ENCODE measurements around the gene PIEZO1. TPM values are rescaled to one million over a fixed set of nuclear protein-coding genes. Genes with fewer than 3 reads are reported as not detected.
A peak's percentile ranks its signal among the peaks of the same experiment; 100 is the strongest.

The PIEZO1 gene
- total RNA-seq, 1 donor from 2014 or later: 240 TPM

DNA sequence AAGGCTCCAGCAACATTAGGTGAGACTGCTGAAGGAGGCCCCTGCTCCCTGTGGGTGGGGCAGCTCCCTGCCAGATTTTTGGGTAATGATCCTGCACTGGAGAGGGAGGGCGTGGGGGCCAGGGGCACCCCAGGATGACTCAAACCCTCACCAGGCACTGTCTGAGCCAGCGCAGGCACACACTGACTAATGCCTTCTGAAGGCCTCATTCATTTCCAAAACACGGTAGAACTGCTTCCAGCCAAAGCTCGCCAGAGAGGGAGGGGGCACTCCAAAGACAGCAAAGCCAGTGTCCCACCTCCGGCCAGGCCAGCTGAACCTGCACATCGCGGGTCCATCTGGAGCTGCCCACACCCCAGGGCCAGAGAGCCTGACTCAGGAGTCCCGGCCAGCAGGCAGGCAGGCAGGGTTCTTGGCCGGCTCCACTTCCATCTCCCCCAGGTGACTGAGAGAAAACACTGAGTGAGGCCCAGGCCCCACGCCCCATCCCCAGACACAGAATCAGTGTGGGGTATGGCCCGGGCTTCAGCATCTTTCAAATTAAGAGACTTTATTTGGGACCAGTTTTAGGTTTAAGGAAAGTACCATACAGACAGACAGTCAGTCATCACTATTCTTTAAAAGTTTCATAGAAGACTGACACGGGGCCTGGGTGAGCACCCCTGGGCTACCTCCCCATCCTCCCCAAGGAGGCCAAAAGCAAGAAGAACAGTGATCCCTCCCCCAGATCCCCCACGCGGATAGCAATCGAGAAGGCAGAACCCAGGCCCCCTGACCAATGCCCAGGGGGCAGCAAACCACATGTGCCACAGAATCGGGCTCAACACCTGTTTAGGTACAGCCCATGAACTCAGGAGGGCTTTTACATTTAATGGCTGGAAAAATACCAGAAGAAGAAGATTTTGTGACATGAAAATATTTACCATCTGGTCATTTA is 2.3 kb downstream of the PIEZO1 start:
- no peaks in the 10 kb centered on the region for H3K9me3 Mint-ChIP-seq
- peaks cover 40% of the 10 kb centered on the region for H3K4me1 Mint-ChIP-seq (ENCODE audit: low read depth)
- no peak for DNase-seq (ENCODE audit: low spot score)
- H3K36me3 Mint-ChIP-seq (ENCODE audit: low read depth): peaks cover 9% of the 10 kb centered on the region
- H3K27me3 Mint-ChIP-seq (ENCODE audit: low read depth): no peaks in the 10 kb centered on the region
- H3K4me3 Mint-ChIP-seq (ENCODE audit: low read depth): peak overlapping the region; percentile 86
- intact Hi-C loops (cut with micrococcal nuclease): loop anchor here (1.0 to 10.0 kb wide), 5 partner anchors 8 to 712 kb away; partner anchors contain the start of genes ANKRD11, ZC3H18 and ZFPM1
- peak overlapping the region; percentile 87 for H3K27ac Mint-ChIP-seq

DNA sequence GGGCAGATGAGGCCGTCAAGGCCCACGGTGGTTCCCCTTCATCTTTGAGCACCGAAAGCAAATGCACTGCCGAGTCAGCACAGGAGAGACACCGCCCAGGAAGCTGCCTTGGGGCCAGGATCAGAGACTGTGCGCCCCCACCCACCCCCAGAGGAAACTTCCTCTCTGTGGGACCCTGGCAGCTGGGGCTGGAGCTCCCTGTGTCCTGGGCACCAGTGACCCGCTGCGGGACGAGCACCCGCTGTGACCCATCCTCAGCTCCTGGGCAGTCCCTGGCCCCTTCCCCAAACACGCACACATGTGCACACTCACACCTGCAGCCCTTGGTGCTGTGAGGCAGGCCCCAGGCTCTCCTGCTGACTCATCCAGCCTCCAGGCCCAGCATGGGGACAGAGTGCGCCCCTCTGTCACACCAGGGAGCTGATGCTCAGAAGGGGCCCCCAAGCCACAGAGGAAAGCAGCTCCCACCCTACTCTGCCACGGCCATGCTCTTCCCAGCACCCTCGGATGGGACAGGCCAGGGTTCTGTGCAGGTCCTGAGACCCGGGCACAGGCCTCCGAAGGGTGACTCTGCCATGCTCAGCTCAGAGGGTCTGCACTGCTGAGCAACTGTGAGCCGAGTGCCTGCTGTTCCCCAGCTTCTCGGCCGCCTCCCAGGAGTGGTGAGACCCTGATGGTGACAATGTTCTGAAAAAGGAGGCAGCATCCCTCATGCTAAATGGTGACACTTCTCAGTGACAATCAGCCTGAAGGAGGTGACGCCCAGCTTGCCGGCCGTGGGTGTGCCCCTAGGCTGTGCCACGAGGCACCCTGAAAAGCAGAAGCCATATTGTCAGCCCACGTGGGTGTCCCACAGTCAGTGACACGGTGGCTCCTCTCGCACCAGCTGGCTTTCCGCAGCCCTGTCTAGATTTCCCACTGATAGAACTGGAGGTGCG is 3.6 kb downstream of the PIEZO1 start:
- no peaks in the 10 kb centered on the region for H3K27me3 Mint-ChIP-seq (ENCODE audit: low read depth)
- H3K27ac Mint-ChIP-seq: peak overlapping the region; percentile 87

DNA sequence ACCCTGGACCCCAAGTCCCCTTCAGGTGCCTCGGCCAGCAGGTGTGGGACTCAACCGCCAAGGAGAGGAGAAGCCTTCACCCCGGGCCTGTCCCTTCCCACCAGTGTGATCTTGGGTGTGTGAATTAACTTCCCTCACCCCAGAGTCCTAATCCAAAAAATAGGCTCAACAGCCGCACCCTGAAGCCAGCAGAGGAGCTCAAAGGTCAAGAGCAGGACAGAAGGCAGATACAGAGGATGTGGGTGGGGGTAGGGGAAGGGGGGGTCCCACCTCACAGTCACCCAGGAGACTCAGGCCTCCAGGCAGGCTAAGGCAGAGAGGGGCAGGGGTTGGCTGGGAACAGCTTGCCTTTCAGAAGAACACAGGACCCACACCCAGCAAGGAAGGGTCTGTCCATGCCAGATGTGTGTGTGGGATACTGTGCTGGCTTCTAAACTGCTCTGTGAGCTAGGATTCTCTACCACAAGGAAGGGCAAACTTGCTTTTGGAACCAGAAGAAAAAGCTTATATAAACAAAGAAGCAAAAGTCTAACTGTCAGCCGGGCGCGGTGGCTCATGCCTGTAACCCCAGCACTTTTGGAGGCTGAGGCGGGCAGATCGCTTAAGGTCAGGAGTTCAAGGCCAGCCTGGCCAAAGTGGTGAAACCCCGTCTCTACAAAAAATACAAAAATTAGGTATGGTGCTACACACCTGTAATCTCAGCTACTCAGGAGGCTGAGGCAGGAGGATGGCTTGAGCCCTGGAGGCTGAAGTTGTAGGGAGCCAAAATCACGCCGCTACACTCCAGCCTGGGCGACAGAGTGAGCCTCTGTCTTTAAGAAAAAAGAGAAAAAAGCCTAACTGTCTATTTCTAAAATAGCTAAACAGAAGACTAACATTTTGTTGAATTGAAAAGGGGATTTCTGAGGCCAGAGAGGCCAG is 4.6 kb downstream of the PIEZO1 start:
- peaks cover 9% of the 10 kb centered on the region for H3K36me3 Mint-ChIP-seq (ENCODE audit: low read depth)
- intact Hi-C loops (cut with micrococcal nuclease): loop anchor here (1.0 to 10.0 kb wide), 5 partner anchors 32 to 714 kb away; partner anchors contain the start of genes ANKRD11, CTU2, RNF166 and ZC3H18
- H3K9me3 Mint-ChIP-seq: no peaks in the 10 kb centered on the region
- peak overlapping the region; percentile 87 for H3K27ac Mint-ChIP-seq
- peaks cover 40% of the 10 kb centered on the region for H3K4me1 Mint-ChIP-seq (ENCODE audit: low read depth)
- no peaks in the 10 kb centered on the region for H3K27me3 Mint-ChIP-seq (ENCODE audit: low read depth)
- DNase-seq (ENCODE audit: low spot score): no peak
- peak overlapping the region; percentile 86 for H3K4me3 Mint-ChIP-seq (ENCODE audit: low read depth)

More for the DNA sequence above, 3.6 kb downstream of the PIEZO1 start:
- Mint-ChIP-seq H3K4me3 (ENCODE audit: low read depth) (peak overlapping the region; percentile 86), H3K9me3 (no peaks in the 10 kb centered on the region), H3K4me1 (ENCODE audit: low read depth) (peaks cover 40% of the 10 kb centered on the region), H3K36me3 (ENCODE audit: low read depth) (peaks cover 9% of the 10 kb centered on the region)
- peak; percentile 64 for DNase-seq (ENCODE audit: low spot score)
- intact Hi-C loops (cut with micrococcal nuclease): loop anchor here (1.0 to 10.0 kb wide), 7 partner anchors 9 to 713 kb away; partner anchors contain the start of genes ANKRD11, CTU2, RNF166 and ZC3H18

DNA sequence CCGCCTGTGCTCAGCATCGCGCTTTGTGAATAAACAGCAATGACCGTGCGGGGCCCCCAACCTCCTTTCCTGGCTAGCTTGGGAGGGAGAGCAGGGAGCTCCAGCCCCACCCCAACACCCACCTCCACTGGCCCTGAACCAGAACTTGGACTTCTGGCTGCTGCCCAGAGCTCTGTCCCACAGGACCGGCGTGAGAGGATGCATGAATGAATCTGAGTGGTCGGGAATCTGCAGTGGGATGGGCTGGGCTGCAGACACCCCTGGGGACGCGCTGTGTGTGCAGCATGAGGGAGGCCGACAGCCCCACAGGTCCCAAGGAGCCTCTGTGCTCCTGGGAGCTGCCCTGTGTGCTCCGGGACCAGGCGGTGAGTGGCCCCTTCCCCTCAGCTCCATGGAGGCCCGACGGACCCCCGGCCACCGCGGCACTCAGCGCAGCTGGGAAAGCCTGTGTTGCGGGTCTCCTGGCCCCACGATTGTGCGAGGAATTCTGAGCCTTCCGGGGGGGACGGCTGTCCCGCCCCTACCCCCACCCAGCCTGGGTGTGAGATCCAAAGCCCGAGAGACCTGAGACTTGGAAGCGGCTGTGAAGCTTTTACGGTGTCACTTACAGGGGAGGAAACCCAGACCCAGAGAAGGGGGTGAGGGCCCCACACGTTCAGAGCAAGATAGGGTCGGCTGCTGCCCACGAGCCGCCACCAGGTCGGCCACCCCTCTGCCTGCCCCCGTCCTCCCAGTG is 5.4 kb downstream of the PIEZO1 start:
- intact Hi-C loops (cut with micrococcal nuclease): loop anchor here (10.0 kb wide), 3 partner anchors 205 to 715 kb away; partner anchors contain the start of genes ANKRD11, ZC3H18 and ZFPM1
- H3K4me3 Mint-ChIP-seq (ENCODE audit: low read depth): peak overlapping the region; percentile 86
- no peak for DNase-seq (ENCODE audit: low spot score)
- H3K27ac Mint-ChIP-seq: peak overlapping the region; percentile 87
- H3K4me1 Mint-ChIP-seq (ENCODE audit: low read depth): peaks cover 40% of the 10 kb centered on the region
- peaks cover 9% of the 10 kb centered on the region for H3K36me3 Mint-ChIP-seq (ENCODE audit: low read depth)
- H3K27me3 Mint-ChIP-seq (ENCODE audit: low read depth): no peaks in the 10 kb centered on the region
- H3K9me3 Mint-ChIP-seq: no peaks in the 10 kb centered on the region

DNA sequence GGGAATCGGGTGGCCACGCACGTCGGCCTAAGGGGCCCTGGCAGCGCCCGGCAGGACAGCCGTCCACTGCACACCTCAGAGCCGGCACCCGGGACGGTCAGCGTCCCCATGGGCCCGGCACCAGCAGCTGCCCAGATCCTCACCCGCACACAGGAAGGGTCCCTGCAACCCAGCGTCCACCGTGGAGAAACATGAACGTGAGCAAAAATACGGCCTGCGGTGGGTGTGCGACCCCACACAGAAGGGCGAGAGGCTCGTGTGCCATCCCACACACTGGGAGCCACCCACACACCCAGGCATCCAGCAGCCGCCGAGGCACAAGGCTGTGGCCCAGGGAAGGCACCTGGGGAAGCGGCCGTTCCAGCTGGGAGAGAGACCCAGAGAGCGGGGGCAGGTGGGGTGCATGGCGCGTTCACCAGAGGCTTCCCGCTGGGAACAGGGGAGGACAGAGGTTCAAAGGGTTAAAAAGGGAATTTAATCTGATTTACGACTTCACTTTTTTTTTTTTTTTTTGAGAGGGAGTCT is 6.4 kb downstream of the PIEZO1 start:
- DNase-seq (ENCODE audit: low spot score): no peak
- H3K27ac Mint-ChIP-seq: peak overlapping the region; percentile 17
- no peaks in the 10 kb centered on the region for H3K27me3 Mint-ChIP-seq (ENCODE audit: low read depth)
- peaks cover 9% of the 10 kb centered on the region for H3K36me3 Mint-ChIP-seq (ENCODE audit: low read depth)
- intact Hi-C loops (cut with micrococcal nuclease): no loop called here
- H3K4me1 Mint-ChIP-seq (ENCODE audit: low read depth): peaks cover 39% of the 10 kb centered on the region
- H3K9me3 Mint-ChIP-seq: no peaks in the 10 kb centered on the region
- H3K4me3 Mint-ChIP-seq (ENCODE audit: low read depth): no peak overlapping the region

DNA sequence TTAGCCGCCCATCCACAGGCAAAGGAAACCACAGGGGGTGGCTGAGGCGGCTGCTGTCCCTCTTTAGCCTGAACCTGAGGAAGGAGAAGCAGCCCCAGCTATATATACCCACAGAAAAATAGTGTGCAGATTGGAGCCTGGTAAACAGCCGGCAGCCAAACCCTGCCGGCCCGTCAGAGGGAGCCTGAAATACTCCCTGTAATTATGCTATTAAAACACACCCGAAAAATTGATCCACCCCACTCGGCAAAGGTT is 6.8 kb downstream of the PIEZO1 start:
- H3K4me1 Mint-ChIP-seq (ENCODE audit: low read depth): peaks cover 35% of the 10 kb centered on the region
- peak overlapping the region; percentile 21 for H3K4me3 Mint-ChIP-seq (ENCODE audit: low read depth)
- H3K9me3 Mint-ChIP-seq: no peaks in the 10 kb centered on the region
- intact Hi-C loops (cut with micrococcal nuclease): no loop called here
- H3K36me3 Mint-ChIP-seq (ENCODE audit: low read depth): peaks cover 9% of the 10 kb centered on the region
- no peak overlapping the region for H3K27ac Mint-ChIP-seq
- no peak for DNase-seq (ENCODE audit: low spot score)
- H3K27me3 Mint-ChIP-seq (ENCODE audit: low read depth): no peaks in the 10 kb centered on the region

DNA sequence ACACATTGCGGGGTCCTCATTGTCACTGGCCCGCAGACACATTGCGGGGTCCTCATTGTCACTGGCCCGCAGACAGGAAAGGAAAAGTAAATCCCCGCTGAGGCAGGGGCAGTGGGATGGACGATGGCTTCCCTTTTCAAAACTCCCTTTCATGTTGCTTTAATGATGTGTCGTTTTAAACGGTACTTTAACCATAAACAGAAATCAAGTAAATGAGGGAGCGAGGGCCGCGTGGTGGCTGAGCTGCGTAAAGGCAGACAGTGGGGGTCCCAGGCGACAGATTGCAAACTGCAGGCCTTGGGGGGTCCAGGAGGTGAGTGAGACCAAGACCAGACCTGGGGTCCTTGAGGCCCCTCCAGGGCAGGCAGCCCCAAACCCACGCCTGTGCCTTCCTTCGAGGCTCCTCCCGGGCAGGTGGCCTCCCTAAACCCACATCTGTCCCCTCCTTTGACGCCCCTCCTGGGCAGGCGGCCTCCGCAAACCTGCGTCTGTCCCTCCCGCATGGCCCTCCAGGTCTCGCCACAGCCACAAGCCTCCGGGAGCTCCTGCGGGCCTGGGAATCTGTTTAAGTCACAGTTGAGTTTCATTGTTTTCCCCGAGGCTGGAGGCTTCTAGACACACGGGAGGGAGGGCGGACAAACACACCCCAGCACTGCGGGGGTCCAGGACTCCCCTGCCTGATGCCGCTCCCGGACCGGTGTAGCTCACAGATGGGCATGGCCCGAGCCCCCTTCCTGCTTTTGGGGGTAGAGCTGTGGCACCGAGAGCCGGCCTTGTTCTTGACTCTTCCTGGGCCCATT is 7.3 kb downstream of the PIEZO1 start:
- Mint-ChIP-seq H3K27ac (no peak overlapping the region), H3K27me3 (ENCODE audit: low read depth) (no peaks in the 10 kb centered on the region), H3K4me1 (ENCODE audit: low read depth) (peaks cover 30% of the 10 kb centered on the region), H3K36me3 (ENCODE audit: low read depth) (peaks cover 5% of the 10 kb centered on the region), H3K9me3 (no peaks in the 10 kb centered on the region), H3K4me3 (ENCODE audit: low read depth) (peak overlapping the region; percentile 21)
- DNase-seq (ENCODE audit: low spot score): no peak
- intact Hi-C loops (cut with micrococcal nuclease): no loop called here

DNA sequence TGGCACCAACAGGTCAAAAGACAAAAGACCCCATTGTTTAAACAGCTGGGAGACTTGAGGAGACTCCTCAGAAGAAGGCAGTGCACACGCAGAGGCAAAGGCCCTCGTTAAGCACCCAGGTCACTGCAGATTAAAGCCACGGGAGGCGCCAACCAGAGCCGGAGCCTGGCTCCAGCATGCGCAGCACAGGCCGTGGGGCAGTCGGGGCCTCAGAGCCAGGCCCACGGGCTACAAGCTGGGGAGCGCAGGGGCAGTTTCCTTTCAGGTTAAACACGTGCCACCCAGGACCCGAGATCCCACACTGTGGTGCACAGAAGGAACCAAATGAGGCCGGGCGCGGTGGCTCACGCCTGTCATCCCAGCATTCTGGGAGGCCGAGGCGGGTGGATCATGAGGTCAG is 9.2 kb downstream of the PIEZO1 start:
- Mint-ChIP-seq H3K9me3 (no peaks in the 10 kb centered on the region), H3K27me3 (ENCODE audit: low read depth) (no peaks in the 10 kb centered on the region), H3K36me3 (ENCODE audit: low read depth) (peaks cover 2% of the 10 kb centered on the region), H3K4me3 (ENCODE audit: low read depth) (no peak overlapping the region), H3K4me1 (ENCODE audit: low read depth) (peaks cover 12% of the 10 kb centered on the region), H3K27ac (no peak overlapping the region)
- DNase-seq (ENCODE audit: low spot score): no peak
- intact Hi-C loops (cut with micrococcal nuclease): no loop called here

DNA sequence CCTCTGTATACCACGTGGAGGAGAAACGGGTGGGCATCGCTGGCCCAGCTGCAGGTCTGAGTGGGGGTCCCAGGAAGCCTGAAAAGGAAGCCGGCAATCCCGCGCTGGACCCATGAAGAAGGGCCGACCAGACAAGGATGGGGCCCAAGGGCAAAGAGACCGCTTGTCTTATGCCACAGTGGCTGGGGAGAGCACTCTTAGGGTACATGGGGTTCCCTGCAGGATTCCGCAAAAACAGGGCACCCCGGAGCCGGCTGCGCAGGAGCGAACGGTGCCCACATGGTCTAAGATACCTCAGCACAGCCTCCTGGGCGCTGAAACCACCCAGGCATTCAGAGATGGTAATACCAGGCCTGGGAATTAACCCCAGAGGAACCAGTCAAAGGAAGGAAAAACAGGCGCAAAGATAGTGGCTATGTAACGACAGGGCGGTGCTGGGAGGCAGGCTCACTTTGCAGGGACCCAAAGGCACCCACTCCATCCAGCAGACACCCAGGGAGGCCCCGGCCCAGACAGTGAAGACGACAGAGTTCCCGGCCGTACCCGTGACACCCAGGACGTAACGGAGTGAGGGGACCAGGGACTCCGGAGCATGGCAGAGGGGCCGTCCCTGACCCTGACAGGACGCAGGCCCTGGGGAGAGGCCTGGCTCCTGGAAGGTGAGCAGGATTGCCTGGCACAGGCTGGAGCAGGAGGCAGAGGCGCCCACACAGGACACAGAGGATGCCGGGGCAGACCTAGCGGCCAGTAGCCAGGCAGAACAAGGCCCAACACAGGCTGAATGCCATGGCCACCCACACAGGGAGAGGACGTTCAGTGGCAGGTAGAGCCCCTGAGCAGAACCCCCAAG is 10.3 kb downstream of the PIEZO1 start:
- H3K27me3 Mint-ChIP-seq (ENCODE audit: low read depth): no peaks in the 10 kb centered on the region
- H3K9me3 Mint-ChIP-seq: no peaks in the 10 kb centered on the region
- intact Hi-C loops (cut with micrococcal nuclease): no loop called here
- no peak overlapping the region for H3K4me3 Mint-ChIP-seq (ENCODE audit: low read depth)
- H3K36me3 Mint-ChIP-seq (ENCODE audit: low read depth): no peaks in the 10 kb centered on the region
- H3K27ac Mint-ChIP-seq: no peak overlapping the region
- H3K4me1 Mint-ChIP-seq (ENCODE audit: low read depth): peaks cover 4% of the 10 kb centered on the region
- no peak for DNase-seq (ENCODE audit: low spot score)

DNA sequence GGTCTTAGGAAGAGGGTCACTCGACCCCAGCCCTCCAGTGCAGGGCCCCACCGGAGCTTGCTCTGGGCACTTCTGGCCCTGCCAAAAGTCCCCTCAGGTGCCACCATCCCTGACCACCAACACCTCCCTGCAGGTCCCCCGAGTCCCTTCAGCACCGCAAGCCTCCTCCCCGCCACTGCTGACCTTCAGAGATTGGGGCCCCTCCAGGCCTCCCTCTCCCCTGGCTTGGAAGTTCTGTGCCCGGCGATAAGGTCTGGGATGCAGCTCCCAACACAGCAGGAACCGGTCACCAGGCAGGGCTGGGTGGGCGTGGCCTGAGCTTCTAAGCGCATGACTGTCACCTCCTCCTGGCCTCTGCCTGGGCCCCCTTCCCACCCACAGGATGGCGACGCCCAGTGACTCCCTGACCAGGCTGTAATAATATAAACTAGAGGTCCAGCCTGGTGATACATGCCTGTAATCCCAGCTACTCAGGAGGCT is 11.2 kb downstream of the PIEZO1 start:
- no peaks in the 10 kb centered on the region for H3K9me3 Mint-ChIP-seq
- no peak for DNase-seq (ENCODE audit: low spot score)
- intact Hi-C loops (cut with micrococcal nuclease): no loop called here
- no peaks in the 10 kb centered on the region for H3K27me3 Mint-ChIP-seq (ENCODE audit: low read depth)
- H3K27ac Mint-ChIP-seq: no peak overlapping the region
- H3K4me1 Mint-ChIP-seq (ENCODE audit: low read depth): peaks cover 6% of the 10 kb centered on the region
- no peaks in the 10 kb centered on the region for H3K36me3 Mint-ChIP-seq (ENCODE audit: low read depth)
- H3K4me3 Mint-ChIP-seq (ENCODE audit: low read depth): no peak overlapping the region
